Tongue (tissue), 2 donors: Measurements from ENCODE around the gene ULK4. TPM values are rescaled to one million over a fixed set of nuclear protein-coding genes. Genes with fewer than 3 reads are reported as not detected.
"Not testable (repeated sequence)": the region's sequence is repeated elsewhere in the genome, so short reads cannot be mapped to it uniquely, and the experiment has no call there.

Source experiments
- DNase-seq: peaks from one replicate; pipeline ENCODE4 v3.0.0-alpha.2; 2015
- total RNA-seq: library from RNA; depleted of rRNA; stranded (reverse); fragments of >200 nt; gene quantifications from one replicate; pipeline ENCODE4 v1.2.3, GENCODE V29; 2014

The ULK4 gene
- total RNA-seq, 1 donor from 2014 or later = 22.2 TPM

GRCh38 chr3:41960826-41961750 lies 815 bp downstream of the ULK4 start:
- peak; percentile 50 for DNase-seq

GRCh38 chr3:41956574-41956973 lies 5.3 kb downstream of the ULK4 start:
- no peak for DNase-seq

GRCh38 chr3:41955192-41955591 lies 6.7 kb downstream of the ULK4 start:
- DNase-seq = no peak

GRCh38 chr3:41943311-41943843 lies 18.5 kb downstream of the ULK4 start:
- DNase-seq = no peak

GRCh38 chr3:41940393-41940792 lies 21.5 kb downstream of the ULK4 start:
- DNase-seq = no peak

- DNase-seq = no peak
Observed at GRCh38 chr3:41936384-41936783, 25.5 kb downstream of the ULK4 start.

GRCh38 chr3:41933154-41933676 lies 28.7 kb downstream of the ULK4 start:
- no peak for DNase-seq

- DNase-seq = no peak
Observed at GRCh38 chr3:41932464-41932863, 29.4 kb downstream of the ULK4 start.

GRCh38 chr3:41920406-41920965 lies 41.4 kb downstream of the ULK4 start:
- no peak for DNase-seq

- no peak for DNase-seq
Observed at GRCh38 chr3:41915353-41915752, 46.5 kb downstream of the ULK4 start.

GRCh38 chr3:41912280-41912679 lies 49.6 kb downstream of the ULK4 start:
- DNase-seq = no peak

- DNase-seq = no peak
Observed at GRCh38 chr3:41907330-41908073, 54.4 kb downstream of the ULK4 start.

GRCh38 chr3:41900265-41900664 lies 61.6 kb downstream of the ULK4 start:
- DNase-seq = no peak

GRCh38 chr3:41898631-41899030 lies 63.3 kb downstream of the ULK4 start:
- DNase-seq = no peak

GRCh38 chr3:41893977-41894376 lies 67.9 kb downstream of the ULK4 start:
- peak; percentile 74 for DNase-seq

- DNase-seq = no peak
Observed at GRCh38 chr3:41888368-41889076, 73.4 kb downstream of the ULK4 start.

GRCh38 chr3:41882956-41883355 lies 78.9 kb downstream of the ULK4 start:
- no peak for DNase-seq

- DNase-seq = peak; percentile 80
Observed at GRCh38 chr3:41881233-41881821, 80.6 kb downstream of the ULK4 start.

- DNase-seq = no peak
Observed at GRCh38 chr3:41880387-41880786, 81.5 kb downstream of the ULK4 start.

GRCh38 chr3:41877741-41878140 lies 84.2 kb downstream of the ULK4 start:
- not testable (repeated sequence) for DNase-seq

- DNase-seq = no peak
Observed at GRCh38 chr3:41874022-41874421, 87.9 kb downstream of the ULK4 start.
